ENCODE data around the gene MBP.

The MBP gene

GRCh38 chr18:77100751-77101355, 31.7 kb downstream of the MBP start:
- DNase-seq (ENCODE audit: low spot score), result no peak

GRCh38 chr18:77099485-77100370, 32.9 kb downstream of the MBP start:
- DNase-seq (ENCODE audit: low spot score), result no peak

- DNase-seq (ENCODE audit: low spot score), result no peak
These were observed 33.9 kb downstream of the MBP start for GRCh38 chr18:77098538-77099174.

GRCh38 chr18:77098029-77098428, 34.6 kb downstream of the MBP start:
- no peak for DNase-seq (ENCODE audit: low spot score)

- no peak for DNase-seq (ENCODE audit: low spot score)
These were observed 35.4 kb downstream of the MBP start for GRCh38 chr18:77096936-77097886.

GRCh38 chr18:77095391-77096371, 36.9 kb downstream of the MBP start:
- DNase-seq (ENCODE audit: low spot score), result no peak

DNA sequence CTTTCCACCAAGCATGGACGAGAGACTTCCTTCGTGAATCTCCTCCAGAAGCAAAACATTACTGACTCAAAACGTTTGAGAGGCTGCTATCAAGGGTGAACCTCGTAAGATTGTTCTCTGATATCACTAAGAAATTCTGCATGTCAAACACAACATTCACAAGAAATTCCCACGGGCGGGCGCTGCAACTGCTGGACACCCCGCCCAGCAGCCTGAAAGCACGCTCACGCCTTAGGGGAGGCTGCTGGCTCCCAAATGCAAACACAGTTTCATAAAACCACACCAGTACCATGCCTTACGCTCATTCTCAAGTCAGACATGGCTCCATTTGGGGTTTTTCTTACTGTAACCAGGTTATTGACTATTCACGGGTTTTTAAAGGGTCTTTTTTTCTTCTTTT, 39.0 kb downstream of the MBP start:
- no peak for DNase-seq (ENCODE audit: low spot score)

- no peak for DNase-seq (ENCODE audit: low spot score)
These were observed 39.5 kb downstream of the MBP start for GRCh38 chr18:77093067-77093430.

DNA sequence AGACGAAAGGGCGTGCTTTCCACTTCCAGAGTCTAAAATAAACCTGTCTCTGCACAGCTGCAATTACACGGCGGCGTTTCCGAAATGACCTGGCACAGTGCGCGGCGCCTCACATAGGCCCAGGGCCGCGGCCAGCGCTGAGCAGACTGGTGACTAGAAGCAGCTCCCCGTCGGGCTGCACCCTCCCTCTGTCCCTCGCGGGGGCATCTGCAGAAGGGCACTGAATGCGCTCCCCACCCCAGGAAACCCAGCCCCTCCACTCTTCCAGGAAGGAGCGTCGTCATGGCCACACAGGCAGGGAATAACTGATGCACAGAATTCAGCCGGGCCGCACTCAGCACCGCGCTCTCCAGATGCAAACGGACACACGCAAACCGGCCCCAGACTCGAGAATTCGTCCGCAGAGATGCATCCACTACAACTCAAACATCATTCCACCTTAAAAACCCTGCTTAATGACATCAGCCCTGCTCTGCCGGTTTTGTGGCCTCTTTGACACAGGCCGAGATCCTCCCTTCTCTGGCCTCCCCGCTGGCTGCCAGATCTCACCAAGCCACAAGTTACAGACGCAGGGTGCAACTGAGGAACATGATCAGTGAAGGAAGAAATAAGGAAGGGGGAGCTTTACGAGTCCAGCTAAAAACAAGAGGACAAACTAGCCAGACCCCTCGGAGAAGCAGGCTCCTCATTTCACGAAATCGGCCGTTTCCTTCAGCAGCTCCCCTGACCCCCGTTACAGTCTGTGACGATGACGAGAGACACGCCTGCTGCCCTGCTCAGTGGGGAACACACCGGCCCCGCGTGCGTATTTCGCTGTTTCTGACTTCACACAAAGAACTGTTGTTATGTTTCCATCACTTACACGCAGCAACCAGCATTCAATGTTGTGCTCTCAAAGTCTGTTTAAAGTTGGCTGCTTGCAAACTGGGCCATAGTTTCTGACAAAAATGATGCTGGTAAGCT, 40.2 kb downstream of the MBP start:
- no peak for DNase-seq (ENCODE audit: low spot score)

DNA sequence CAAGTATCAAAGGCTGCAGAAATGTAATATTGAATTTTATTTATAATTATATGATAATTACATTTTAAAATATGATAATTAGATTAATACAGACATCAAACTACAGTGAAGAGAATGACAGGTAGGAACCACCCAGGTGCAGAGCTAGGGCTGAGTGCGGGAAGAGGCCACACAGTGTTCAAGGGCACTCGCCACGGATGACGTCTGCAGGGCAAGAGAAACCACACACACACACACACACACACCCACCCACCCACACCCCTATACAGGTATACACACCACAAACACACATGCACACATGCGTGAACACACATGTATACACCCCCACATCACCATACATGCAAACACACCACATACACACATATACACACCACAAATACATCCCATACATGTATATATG, 41.2 kb downstream of the MBP start:
- DNase-seq (ENCODE audit: low spot score), result no peak

DNA sequence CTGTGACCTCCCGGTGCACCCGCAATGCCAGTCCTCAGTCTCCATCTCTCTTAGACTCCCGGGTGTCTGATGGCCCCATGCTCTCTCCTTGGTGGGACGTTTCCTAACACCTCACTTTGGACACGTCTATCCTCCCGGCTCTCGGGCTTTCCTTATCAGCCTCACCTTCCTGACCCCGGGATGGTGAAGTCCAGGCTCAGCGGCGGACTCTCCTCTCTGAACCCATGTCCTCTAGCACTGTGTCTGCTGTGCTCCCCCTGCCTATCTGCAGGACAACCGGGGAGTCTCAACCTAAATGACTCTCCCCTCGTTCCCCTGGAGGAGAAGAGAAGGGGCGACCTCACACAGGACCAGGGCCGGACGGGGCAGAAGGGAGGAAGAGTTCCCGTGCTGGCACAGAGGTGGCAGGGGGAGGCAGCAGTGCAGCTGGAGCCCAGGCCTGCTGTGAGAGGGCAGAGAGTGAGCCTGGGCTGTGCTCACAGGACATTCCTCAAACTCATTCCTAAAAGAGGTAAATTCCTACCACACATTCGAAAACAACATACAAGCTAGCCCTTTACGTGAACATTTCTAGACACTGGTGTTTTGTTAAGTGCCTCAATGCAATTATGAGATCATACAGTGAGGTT, 41.9 kb downstream of the MBP start:
- no peak for DNase-seq (ENCODE audit: low spot score)

GRCh38 chr18:77089723-77090285, 42.8 kb downstream of the MBP start:
- DNase-seq (ENCODE audit: low spot score), result no peak

DNA sequence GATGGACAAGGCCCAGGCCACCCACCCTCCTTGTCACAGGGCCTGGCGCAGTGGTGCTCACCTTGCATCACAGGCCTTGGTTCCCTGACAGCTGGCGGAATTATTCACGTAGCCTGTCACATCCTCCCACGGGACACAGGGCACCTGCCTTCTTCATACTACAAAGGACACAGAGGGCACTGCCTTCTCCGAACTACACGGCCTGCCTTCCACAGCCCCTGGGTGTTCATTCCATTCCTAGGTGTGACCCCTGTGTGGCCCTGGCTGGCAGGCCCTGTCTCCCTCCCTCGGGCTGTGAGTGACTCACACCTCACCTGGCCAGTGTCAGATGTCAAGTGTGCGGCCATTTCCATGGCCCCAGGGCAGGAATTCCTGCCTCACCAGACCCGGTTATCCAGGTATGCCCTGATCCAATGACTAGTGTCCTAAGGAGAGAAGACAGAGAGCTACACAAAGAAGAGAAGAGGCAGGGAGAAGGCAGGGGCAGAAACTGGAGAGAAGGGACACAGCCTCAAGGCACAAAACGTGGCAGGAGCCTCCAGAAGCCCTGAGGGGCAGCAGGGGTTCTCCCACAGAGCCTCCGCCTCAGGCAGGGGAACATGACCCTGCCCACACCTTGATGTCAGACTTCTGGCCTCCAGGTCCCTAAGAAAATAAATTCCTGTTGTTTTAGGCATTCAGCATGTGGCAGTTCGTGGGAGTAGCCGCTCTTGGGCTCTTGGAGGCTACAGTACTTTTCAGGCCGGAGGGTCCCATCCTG, 43.4 kb downstream of the MBP start:
- no peak for DNase-seq (ENCODE audit: low spot score)

GRCh38 chr18:77087393-77088141, 45.0 kb downstream of the MBP start:
- no peak for DNase-seq (ENCODE audit: low spot score)

DNA sequence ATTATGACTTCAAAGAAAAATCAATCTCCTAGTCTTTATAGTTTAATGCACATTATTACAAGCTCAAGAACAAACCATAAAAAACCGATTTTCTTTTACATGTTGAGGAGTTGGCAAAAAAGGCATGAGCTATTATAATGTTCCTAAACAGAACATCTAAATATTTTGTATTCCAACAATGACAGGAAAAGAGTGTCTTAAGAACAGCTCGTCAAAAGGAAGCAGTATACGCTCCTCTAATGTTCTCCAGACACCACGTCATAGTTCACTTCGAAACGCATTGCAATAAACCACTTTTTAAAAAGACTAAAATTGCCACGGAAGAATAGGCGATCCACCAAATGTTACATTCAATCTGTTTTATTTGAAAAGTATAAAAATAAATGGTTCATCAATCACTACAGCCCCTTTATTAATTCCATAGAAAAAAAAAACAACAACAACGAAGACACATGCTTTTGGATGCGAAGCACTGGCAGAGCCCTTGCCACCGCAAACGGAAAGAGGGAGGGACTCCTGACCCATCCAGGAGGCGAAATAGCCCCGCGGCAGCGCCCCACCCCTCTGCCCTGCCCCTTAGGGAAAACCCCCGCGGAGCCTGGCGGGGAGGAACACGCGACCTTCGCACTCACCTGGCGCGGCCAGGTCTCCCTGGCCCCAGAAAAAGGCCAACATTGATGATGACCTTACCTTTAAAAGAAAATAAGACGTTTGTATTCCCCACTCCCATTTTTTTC, 45.8 kb downstream of the MBP start:
- DNase-seq (ENCODE audit: low spot score), result no peak

DNA sequence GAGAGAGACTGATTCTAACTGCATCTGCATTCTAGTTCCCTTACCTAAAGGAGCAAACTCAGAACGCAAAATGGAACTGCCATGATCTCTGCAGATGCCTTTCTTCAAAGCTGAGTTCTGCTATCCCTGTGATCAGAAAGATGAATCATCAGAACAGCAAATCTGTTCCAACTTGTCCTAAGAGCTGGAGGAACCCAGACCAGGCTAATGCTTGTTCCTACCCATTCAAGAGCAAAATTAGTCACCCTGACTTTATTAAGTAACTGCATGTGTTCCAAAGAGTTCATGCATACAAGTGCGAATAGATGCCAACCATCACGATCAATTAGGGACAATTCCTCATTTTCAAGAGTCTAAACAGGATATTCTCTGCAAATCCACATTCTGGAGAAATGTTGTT, 46.5 kb downstream of the MBP start:
- no peak for DNase-seq (ENCODE audit: low spot score)

DNA sequence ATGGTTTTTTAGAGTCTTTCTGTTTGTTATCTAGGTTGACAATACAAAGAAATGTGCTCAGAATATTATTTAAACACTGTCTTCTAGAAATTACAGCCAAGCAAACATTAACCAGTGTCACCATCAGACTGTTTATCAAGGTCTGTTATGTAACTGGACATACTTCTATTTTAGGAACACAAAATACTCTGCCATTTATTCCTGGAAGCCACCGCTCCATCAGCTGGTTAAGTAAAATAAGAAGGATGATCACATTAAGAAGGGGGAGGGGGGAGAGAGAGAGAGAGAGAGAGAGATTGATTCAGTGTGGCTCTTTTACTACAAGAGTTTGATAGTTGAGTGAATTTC, 47.9 kb downstream of the MBP start:
- no peak for DNase-seq (ENCODE audit: low spot score)

Measured in putamen (tissue), 1 donor.